GM12875 (cell line): Measurements from ENCODE around the gene GNA12.

Source experiments
- H3K4me3 ChIP-seq: one replicate; pipeline ENCODE4 v1.5.1; 2011; ENCODE audit warnings: low read depth, low read length, control low read depth
- CTCF ChIP-seq: IDR thresholded peaks from 2 replicates; pipeline ENCODE4 v1.5.1; 2011; ENCODE audit warnings: low read depth, mild to moderate bottlenecking, control low read depth, inconsistent platforms, low read length, moderate library complexity, borderline replicate concordance; ENCODE audit not compliant: insufficient read depth

The GNA12 gene

GRCh38 chr7:2844153-2845033, at the start of gene GNA12:
Gene GNA12, minus strand, starts transcription at chr7:2844308. Its CDS starts 147 bp downstream, at chr7:2844161.
- peak within 1 kb of the TSS; percentile 68 for H3K4me3 ChIP-seq
- TF ChIP-seq CTCF: no peak

GRCh38 chr7:2893411-2893861, 49.3 kb upstream of the GNA12 start:
- TF ChIP-seq CTCF: no peak
- no peak overlapping the region for H3K4me3 ChIP-seq

- TF ChIP-seq CTCF: no peak
- H3K4me3 ChIP-seq: no peak overlapping the region
Observed at GRCh38 chr7:2892549-2892948, 48.4 kb upstream of the GNA12 start.

GRCh38 chr7:2887816-2888215, 43.7 kb upstream of the GNA12 start:
- no peak for TF ChIP-seq CTCF
- H3K4me3 ChIP-seq: no peak overlapping the region

- peak; percentile 91 for TF ChIP-seq CTCF
- H3K4me3 ChIP-seq: no peak overlapping the region
Observed at GRCh38 chr7:2886900-2887299, 42.8 kb upstream of the GNA12 start.

GRCh38 chr7:2886391-2886790, 42.3 kb upstream of the GNA12 start:
- H3K4me3 ChIP-seq: no peak overlapping the region

More at GRCh38 chr7:2886391-2886790, 42.3 kb upstream of the GNA12 start:
- TF ChIP-seq CTCF: no peak
